GM12878 (cell line): Measurements from ENCODE around the gene MYG1. TPM values are rescaled to one million over a fixed set of nuclear protein-coding genes. Genes with fewer than 3 reads are reported as not detected.

Source experiments
- ATAC-seq: fragments of 200-7000 bp; cut with Tn5 transposase; 3 replicates; pipeline ENCODE4 v1.9.1; 2020; ENCODE audit warnings: mild to moderate bottlenecking, moderate library complexity
- BruUV-seq: library from RNA; stranded (reverse); fragments of 400-500 nt; replicated peaks from 2 replicates; lab custom pipeline; 2021; lab: Mats Ljungman, UMichigan
- CTCF ChIA-PET: fragments of 300-600 bp; sonication (Branson Sonifier 250); formaldehyde crosslinking; extraction: SDS; loops from one replicate; lab custom pipeline; 2021; ENCODE audit warnings: inconsistent platforms; lab: Yijun Ruan, JAX
- POLR2A ChIA-PET: fragments of 350-600 bp; formaldehyde crosslinking; extraction: SDS; loops from one replicate; lab custom pipeline; 2021; ENCODE audit warnings: inconsistent platforms; lab: Charles Lee
- RAD21 ChIA-PET: fragments of 300-600 bp; sonication (Branson Sonifier 250); formaldehyde crosslinking; loops from one replicate; lab custom pipeline; 2023; ENCODE audit warnings: antibody characterized with exemption; ENCODE audit not compliant: unreplicated experiment; lab: Charles Lee
- SMC1A ChIA-PET: fragments of 300-600 bp; sonication (Branson Sonifier 250); formaldehyde crosslinking; loops from one replicate; lab custom pipeline; 2023; ENCODE audit not compliant: unreplicated experiment, uncharacterized antibody; lab: Charles Lee
- DNase-seq: peaks from one replicate; pipeline ENCODE4 v3.0.0-alpha.2; 2011; ENCODE audit warnings: low read depth, low spot score
- FAIRE-seq: peaks from 3 replicates; lab custom pipeline; 2011; peaks lifted over from hg19 to GRCh38; lab: Jason Lieb, UNC
- H2AFZ ChIP-seq: 2 replicates; pipeline ENCODE4 v1.6.0; 2011; ENCODE audit warnings: low read depth, low read length, control low read depth; ENCODE audit not compliant: control insufficient read depth
- H3K27ac ChIP-seq: 2 replicates; pipeline ENCODE4 v1.5.1; 2011; ENCODE audit warnings: control low read depth; ENCODE audit not compliant: control insufficient read depth, insufficient read depth
- H3K27me3 ChIP-seq, 2 experiments: replicated peaks in 1 of 2; 2 replicates each; pipeline versions ENCODE4 v1.6.0 to v1.6.1; 2011; ENCODE audit warnings: low read length in 1 of 2; ENCODE audit not compliant: control insufficient read depth in 2 of 2, insufficient read depth in 2 of 2
- H3K36me3 ChIP-seq, 2 experiments: 2 replicates each; pipeline ENCODE4 v1.5.1; 2011; ENCODE audit warnings: low read length in 1 of 2; ENCODE audit not compliant: control insufficient read depth in 2 of 2, insufficient read depth in 2 of 2
- H3K4me1 ChIP-seq: 2 replicates; pipeline ENCODE4 v1.6.1; 2011; ENCODE audit warnings: mild to moderate bottlenecking, low read length, moderate library complexity, mixed read lengths; ENCODE audit not compliant: control insufficient read depth, insufficient read depth
- H3K4me2 ChIP-seq: 2 replicates; pipeline ENCODE4 v1.6.0; 2011; ENCODE audit warnings: control low read depth; ENCODE audit not compliant: control insufficient read depth, insufficient read depth
- H3K4me3 ChIP-seq: fragments of 200-600 bp; sonication (generic); 2 replicates; pipeline ENCODE4 v1.5.1; 2016
- H3K79me2 ChIP-seq: 2 replicates; pipeline ENCODE4 v1.6.0; 2011; ENCODE audit warnings: low read length; ENCODE audit not compliant: control insufficient read depth, insufficient read depth
- H3K9ac ChIP-seq: 2 replicates; pipeline ENCODE4 v1.8.0; 2011; ENCODE audit warnings: low read length, control low read depth, mixed read lengths; ENCODE audit not compliant: control insufficient read depth, insufficient read depth
- H3K9me3 ChIP-seq: replicated peaks from 3 replicates; pipeline ENCODE4 v1.5.1; 2011; ENCODE audit warnings: mild to moderate bottlenecking, low read length; ENCODE audit not compliant: control insufficient read depth, insufficient read depth
- H4K20me1 ChIP-seq: 2 replicates; pipeline ENCODE4 v1.6.0; 2011; ENCODE audit not compliant: control insufficient read depth, insufficient read depth
- ATF7 ChIP-seq: fragments of 450-650 bp; IDR thresholded peaks from 2 replicates; pipeline ENCODE4 v1.6.1; 2016; ENCODE audit warnings: low read depth, mild to moderate bottlenecking
- BACH1 ChIP-seq: fragments of 450-650 bp; IDR thresholded peaks from 2 replicates; pipeline ENCODE4 v1.6.1; 2017; ENCODE audit warnings: mild to moderate bottlenecking, borderline replicate concordance
- BHLHE40 ChIP-seq, 2 experiments: fragments of 450-650 bp in 1 of 2; IDR thresholded peaks; 2 replicates each; pipeline ENCODE4 v1.6.1; 2011 to 2017; ENCODE audit warnings: low read depth in 2 of 2, borderline replicate concordance in 1 of 2, improper control_type of control experiment in 1 of 2, low read length in 1 of 2, mild to moderate bottlenecking in 1 of 2
- EED ChIP-seq: sonication (generic); IDR thresholded peaks from 2 replicates; pipeline ENCODE4 v1.6.1; 2016; ENCODE audit warnings: antibody characterized with exemption, low read depth
- HDAC2 ChIP-seq: fragments of 200-600 bp; sonication (generic); IDR thresholded peaks from 2 replicates; pipeline ENCODE4 v1.6.1; 2017
- JUND ChIP-seq: IDR thresholded peaks from 2 replicates; pipeline ENCODE4 v1.6.1; 2012; ENCODE audit warnings: low read depth, mild to moderate bottlenecking, low read length, improper control_type of control experiment, moderate library complexity
- LARP7 ChIP-seq: fragments of 450-650 bp; IDR thresholded peaks from 2 replicates; pipeline ENCODE4 v1.6.1; 2017; ENCODE audit warnings: mild to moderate bottlenecking
- POLR2AphosphoS2 ChIP-seq: IDR thresholded peaks from 2 replicates; pipeline ENCODE4 v1.6.1; 2011; ENCODE audit warnings: low read depth, mild to moderate bottlenecking, low read length, improper control_type of control experiment, moderate library complexity
- POU2F2 ChIP-seq: IDR thresholded peaks from 3 replicates; pipeline ENCODE4 v1.6.1; 2011; ENCODE audit warnings: low read depth, mild to moderate bottlenecking, low read length, borderline replicate concordance
- RAD21 ChIP-seq: IDR thresholded peaks from 2 replicates; pipeline ENCODE4 v1.6.1; 2011; ENCODE audit warnings: mild to moderate bottlenecking, low read depth, low read length, moderate library complexity; ENCODE audit not compliant: insufficient read depth
- RBBP5 ChIP-seq: fragments of 200-600 bp; sonication (generic); conservative IDR thresholded peaks from 2 replicates; pipeline ENCODE4 v1.6.1; 2016
- SIN3A ChIP-seq: IDR thresholded peaks from 2 replicates; pipeline ENCODE4 v1.6.1; 2012; ENCODE audit warnings: low read depth, low read length, improper control_type of control experiment
- SMAD5 ChIP-seq: IDR thresholded peaks from 2 replicates; pipeline ENCODE4 v1.6.1; 2016; ENCODE audit warnings: antibody characterized with exemption, low read depth
- TAF1 ChIP-seq: IDR thresholded peaks from 2 replicates; pipeline ENCODE4 v1.6.1; 2011; ENCODE audit warnings: mild to moderate bottlenecking, low read depth, low read length, borderline replicate concordance
- TCF12 ChIP-seq: IDR thresholded peaks from 2 replicates; pipeline ENCODE4 v1.6.1; 2011; ENCODE audit warnings: low read depth, mild to moderate bottlenecking, low read length
- ZBED1 ChIP-seq: IDR thresholded peaks from 2 replicates; pipeline ENCODE4 v1.6.1; 2016; ENCODE audit warnings: borderline replicate concordance
- WGBS: methylation state at CpG from one replicate; pipeline ENCODE4 v1.1.6; 2016; ENCODE audit warnings: low lambda C conversion rate; ENCODE audit not compliant: insufficient replicate concordance, insufficient coverage; ENCODE audit errors: missing lambda C conversion rate; 5-methylcytosine and 5-hydroxymethylcytosine counted together
- in situ Hi-C: fragments of 300-500 bp; cut with MboI; formaldehyde crosslinking; loops from 9 replicates; pipeline ENCODE4 v1.14.3; 2018; ENCODE audit warnings: mixed read lengths
- intact Hi-C: fragments of 100-400 bp; cut with micrococcal nuclease; formaldehyde crosslinking; loops from one replicate; pipeline ENCODE4 v1.14.2; 2022; ENCODE audit not compliant: unreplicated experiment
- polyA plus RNA-seq, 11 experiments: library from polyadenylated mRNA; depleted of rRNA in 4 of 11; unstranded in 6 of 11; stranded (reverse) in 5 of 11; fragments of >200 nt; fragmentation: Nextera tagmentation in 4 of 11; fragmentation: Illumina TruSeq in 1 of 11; extraction: Ambion mirVana in 4 of 11; extraction: Trizol in 1 of 11; gene quantifications; 1 replicate in 1 of 11; 2 replicates in 10 of 11; pipeline versions ENCODE4 v1.2.1 to v1.2.3, GENCODE V29; 2011 to 2016; ENCODE audit warnings: inconsistent platforms in 2 of 11, missing spikeins in 2 of 11, low read depth in 1 of 11
- total RNA-seq, 4 experiments: library from RNA; depleted of rRNA in 3 of 4; stranded (reverse); fragments of >200 nt in 3 of 4; fragmentation: Illumina TruSeq in 1 of 4; extraction: Trizol in 1 of 4; gene quantifications; 2 replicates each; pipeline versions ENCODE4 v1.2.1 to v1.2.3, GENCODE V29; 2013 to 2021
- TF ChIP-seq, protein P1 (sequence below): fragments of 450-650 bp; IDR thresholded peaks from 2 replicates; pipeline ENCODE4 v1.6.1; 2017; ENCODE audit warnings: mild to moderate bottlenecking
- TF ChIP-seq, protein P2 (sequence below), 3 experiments: IDR thresholded peaks in 2 of 3; conservative IDR thresholded peaks in 1 of 3; 2 replicates each; pipeline ENCODE4 v1.5.1; 2011; ENCODE audit warnings: low read depth in 3 of 3, low read length in 3 of 3, mild to moderate bottlenecking in 3 of 3, control low read depth in 2 of 3, moderate library complexity in 2 of 3, inconsistent platforms in 1 of 3, mixed read lengths in 1 of 3; ENCODE audit not compliant: control insufficient read depth in 2 of 3, insufficient read depth in 1 of 3; ENCODE audit errors: extremely low read depth in 1 of 3
- TF ChIP-seq, protein P3 (sequence below): fragments of 450-650 bp; formaldehyde crosslinking; IDR thresholded peaks from 2 replicates; pipeline ENCODE4 v1.4.0; 2020; ENCODE audit warnings: mild to moderate bottlenecking, moderate library complexity

Gene MYG1
- total and polyA plus RNA-seq, 10 of the 15 experiments (the other 5 are each of a cell fraction or from before 2014, with no cell fraction given): 20.7 to 81.0 (median 49.4) TPM

DNA sequence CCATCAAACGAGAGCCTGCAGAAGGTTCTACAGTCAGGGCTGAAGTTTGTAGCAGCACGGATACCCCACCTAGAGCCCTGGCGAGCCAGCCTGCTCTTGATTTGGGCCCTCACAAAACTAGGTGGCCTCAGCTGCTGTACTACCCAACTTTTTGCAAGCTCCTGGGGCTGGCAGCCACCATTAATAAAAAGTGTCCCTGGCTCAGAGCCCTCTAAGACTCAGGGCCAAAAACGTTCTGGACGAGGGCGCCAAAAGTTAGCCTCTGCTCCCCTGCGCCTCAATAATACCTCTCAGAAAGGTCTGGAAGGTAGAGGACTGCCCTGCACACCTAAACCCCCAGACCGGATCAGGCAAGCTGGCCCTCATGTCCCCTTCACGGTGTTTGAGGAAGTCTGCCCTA, 13.0 kb upstream of the MYG1 start:
- H3K79me2 ChIP-seq: no peaks in the 10 kb centered on the region
- no peak overlapping the region for H3K9ac ChIP-seq
- CTCF ChIA-PET: interaction anchor here (0.6 to 12.9 kb wide), 8 partner anchors 8 to 190 kb away, joined by 3 to 315 read pairs (median 16); partner anchors contain the start of genes ESPL1, ITGB7 and PFDN5
- RAD21 ChIA-PET: interaction anchor here (1.1 to 8.2 kb wide), 7 partner anchors 17 to 221 kb away, joined by 3 to 102 read pairs (median 5); no protein-coding TSS in a partner anchor
- POLR2A ChIA-PET: interaction anchor here (0.5 to 1.1 kb wide), 2 partner anchors 8 to 126 kb away, joined by 3 read pairs; no protein-coding TSS in a partner anchor
- DNase-seq (no peak), FAIRE-seq (no peak), ATAC-seq (no peak)
- no peak overlapping the region for H3K4me2 ChIP-seq
- TF ChIP-seq POLR2AphosphoS2: no peak
- no peak for TF ChIP-seq JUND
- no peak for TF ChIP-seq HDAC2
- no peak for TF ChIP-seq SMAD5
- TF ChIP-seq, protein P1, sequence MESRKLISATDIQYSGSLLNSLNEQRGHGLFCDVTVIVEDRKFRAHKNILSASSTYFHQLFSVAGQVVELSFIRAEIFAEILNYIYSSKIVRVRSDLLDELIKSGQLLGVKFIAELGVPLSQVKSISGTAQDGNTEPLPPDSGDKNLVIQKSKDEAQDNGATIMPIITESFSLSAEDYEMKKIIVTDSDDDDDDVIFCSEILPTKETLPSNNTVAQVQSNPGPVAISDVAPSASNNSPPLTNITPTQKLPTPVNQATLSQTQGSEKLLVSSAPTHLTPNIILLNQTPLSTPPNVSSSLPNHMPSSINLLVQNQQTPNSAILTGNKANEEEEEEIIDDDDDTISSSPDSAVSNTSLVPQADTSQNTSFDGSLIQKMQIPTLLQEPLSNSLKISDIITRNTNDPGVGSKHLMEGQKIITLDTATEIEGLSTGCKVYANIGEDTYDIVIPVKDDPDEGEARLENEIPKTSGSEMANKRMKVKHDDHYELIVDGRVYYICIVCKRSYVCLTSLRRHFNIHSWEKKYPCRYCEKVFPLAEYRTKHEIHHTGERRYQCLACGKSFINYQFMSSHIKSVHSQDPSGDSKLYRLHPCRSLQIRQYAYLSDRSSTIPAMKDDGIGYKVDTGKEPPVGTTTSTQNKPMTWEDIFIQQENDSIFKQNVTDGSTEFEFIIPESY: no peak
- no peak for TF ChIP-seq RBBP5
- TF ChIP-seq SIN3A: no peak
- TF ChIP-seq, protein P2, sequence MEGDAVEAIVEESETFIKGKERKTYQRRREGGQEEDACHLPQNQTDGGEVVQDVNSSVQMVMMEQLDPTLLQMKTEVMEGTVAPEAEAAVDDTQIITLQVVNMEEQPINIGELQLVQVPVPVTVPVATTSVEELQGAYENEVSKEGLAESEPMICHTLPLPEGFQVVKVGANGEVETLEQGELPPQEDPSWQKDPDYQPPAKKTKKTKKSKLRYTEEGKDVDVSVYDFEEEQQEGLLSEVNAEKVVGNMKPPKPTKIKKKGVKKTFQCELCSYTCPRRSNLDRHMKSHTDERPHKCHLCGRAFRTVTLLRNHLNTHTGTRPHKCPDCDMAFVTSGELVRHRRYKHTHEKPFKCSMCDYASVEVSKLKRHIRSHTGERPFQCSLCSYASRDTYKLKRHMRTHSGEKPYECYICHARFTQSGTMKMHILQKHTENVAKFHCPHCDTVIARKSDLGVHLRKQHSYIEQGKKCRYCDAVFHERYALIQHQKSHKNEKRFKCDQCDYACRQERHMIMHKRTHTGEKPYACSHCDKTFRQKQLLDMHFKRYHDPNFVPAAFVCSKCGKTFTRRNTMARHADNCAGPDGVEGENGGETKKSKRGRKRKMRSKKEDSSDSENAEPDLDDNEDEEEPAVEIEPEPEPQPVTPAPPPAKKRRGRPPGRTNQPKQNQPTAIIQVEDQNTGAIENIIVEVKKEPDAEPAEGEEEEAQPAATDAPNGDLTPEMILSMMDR (IDR thresholded peaks at IDR 0.05 in 2 of 3, conservative IDR thresholded peaks at IDR 0.05 in 1 of 3; ENCODE audit: control insufficient read depth in 2 of 3, extremely low read depth in 1 of 3, insufficient read depth in 1 of 3, low read depth in 3 of 3, low read length in 3 of 3): no peak
- TF ChIP-seq EED: no peak
- TF ChIP-seq TAF1: no peak
- no peak for TF ChIP-seq ATF7
- TF ChIP-seq POU2F2: no peak
- TF ChIP-seq ZBED1: no peak
- TF ChIP-seq BACH1: no peak
- TF ChIP-seq, protein P3, sequence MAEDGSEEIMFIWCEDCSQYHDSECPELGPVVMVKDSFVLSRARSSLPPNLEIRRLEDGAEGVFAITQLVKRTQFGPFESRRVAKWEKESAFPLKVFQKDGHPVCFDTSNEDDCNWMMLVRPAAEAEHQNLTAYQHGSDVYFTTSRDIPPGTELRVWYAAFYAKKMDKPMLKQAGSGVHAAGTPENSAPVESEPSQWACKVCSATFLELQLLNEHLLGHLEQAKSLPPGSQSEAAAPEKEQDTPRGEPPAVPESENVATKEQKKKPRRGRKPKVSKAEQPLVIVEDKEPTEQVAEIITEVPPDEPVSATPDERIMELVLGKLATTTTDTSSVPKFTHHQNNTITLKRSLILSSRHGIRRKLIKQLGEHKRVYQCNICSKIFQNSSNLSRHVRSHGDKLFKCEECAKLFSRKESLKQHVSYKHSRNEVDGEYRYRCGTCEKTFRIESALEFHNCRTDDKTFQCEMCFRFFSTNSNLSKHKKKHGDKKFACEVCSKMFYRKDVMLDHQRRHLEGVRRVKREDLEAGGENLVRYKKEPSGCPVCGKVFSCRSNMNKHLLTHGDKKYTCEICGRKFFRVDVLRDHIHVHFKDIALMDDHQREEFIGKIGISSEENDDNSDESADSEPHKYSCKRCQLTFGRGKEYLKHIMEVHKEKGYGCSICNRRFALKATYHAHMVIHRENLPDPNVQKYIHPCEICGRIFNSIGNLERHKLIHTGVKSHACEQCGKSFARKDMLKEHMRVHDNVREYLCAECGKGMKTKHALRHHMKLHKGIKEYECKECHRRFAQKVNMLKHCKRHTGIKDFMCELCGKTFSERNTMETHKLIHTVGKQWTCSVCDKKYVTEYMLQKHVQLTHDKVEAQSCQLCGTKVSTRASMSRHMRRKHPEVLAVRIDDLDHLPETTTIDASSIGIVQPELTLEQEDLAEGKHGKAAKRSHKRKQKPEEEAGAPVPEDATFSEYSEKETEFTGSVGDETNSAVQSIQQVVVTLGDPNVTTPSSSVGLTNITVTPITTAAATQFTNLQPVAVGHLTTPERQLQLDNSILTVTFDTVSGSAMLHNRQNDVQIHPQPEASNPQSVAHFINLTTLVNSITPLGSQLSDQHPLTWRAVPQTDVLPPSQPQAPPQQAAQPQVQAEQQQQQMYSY (CRISPR knock-in tag): no peak
- TF ChIP-seq RAD21: no peak
- no peak for TF ChIP-seq BHLHE40 (IDR thresholded peaks at IDR 0.05; ENCODE audit: borderline replicate concordance in 1 of 2, low read depth in 2 of 2, low read length in 1 of 2)
- no peak for TF ChIP-seq TCF12
- TF ChIP-seq LARP7: no peak
- no peaks in the 10 kb centered on the region for H3K27me3 ChIP-seq
- no peak overlapping the region for H2AFZ ChIP-seq
- no TSS peak for BruUV-seq
- in situ Hi-C loops (loop anchor here (5.0 kb wide), 2 partner anchors 74 to 124 kb away; no protein-coding TSS in a partner anchor), intact Hi-C loops (no loop called here)
- 81% methylated on average over 9 of the region's 9 CpGs for WGBS
- SMC1A ChIA-PET: interaction anchor here (0.8 to 10.8 kb wide), 9 partner anchors 9 to 221 kb away, joined by 3 to 96 read pairs (median 4); partner anchors contain the start of genes AAAS, ESPL1, PFDN5 and SPRYD3
- peaks cover 30 to 31% of the 10 kb centered on the region in 2 experiments for H3K36me3 ChIP-seq
- no peaks in the 10 kb centered on the region for H4K20me1 ChIP-seq
- H3K4me3 ChIP-seq: no peak overlapping the region
- no peaks in the 10 kb centered on the region for H3K9me3 ChIP-seq
- no peak overlapping the region for H3K27ac ChIP-seq
- no peaks in the 10 kb centered on the region for H3K4me1 ChIP-seq
